ENCODE data around the gene NEO1. TPM values are rescaled to one million over a fixed set of nuclear protein-coding genes. Genes with fewer than 3 reads are reported as not detected.
"Not testable (repeated sequence)": the region's sequence is repeated elsewhere in the genome, so short reads cannot be mapped to it uniquely, and the experiment has no call there.

NEO1 gene
- total RNA-seq, 1 experiment from 2014 or later, result 2.9 TPM

GRCh38 chr15:73300286-73300685, 248.0 kb downstream of the NEO1 start:
- DNase-seq (ENCODE audit: low read depth), result not testable (repeated sequence)

GRCh38 chr15:73303636-73304035, 251.4 kb downstream of the NEO1 start:
- no peak for DNase-seq (ENCODE audit: low read depth)

DNA sequence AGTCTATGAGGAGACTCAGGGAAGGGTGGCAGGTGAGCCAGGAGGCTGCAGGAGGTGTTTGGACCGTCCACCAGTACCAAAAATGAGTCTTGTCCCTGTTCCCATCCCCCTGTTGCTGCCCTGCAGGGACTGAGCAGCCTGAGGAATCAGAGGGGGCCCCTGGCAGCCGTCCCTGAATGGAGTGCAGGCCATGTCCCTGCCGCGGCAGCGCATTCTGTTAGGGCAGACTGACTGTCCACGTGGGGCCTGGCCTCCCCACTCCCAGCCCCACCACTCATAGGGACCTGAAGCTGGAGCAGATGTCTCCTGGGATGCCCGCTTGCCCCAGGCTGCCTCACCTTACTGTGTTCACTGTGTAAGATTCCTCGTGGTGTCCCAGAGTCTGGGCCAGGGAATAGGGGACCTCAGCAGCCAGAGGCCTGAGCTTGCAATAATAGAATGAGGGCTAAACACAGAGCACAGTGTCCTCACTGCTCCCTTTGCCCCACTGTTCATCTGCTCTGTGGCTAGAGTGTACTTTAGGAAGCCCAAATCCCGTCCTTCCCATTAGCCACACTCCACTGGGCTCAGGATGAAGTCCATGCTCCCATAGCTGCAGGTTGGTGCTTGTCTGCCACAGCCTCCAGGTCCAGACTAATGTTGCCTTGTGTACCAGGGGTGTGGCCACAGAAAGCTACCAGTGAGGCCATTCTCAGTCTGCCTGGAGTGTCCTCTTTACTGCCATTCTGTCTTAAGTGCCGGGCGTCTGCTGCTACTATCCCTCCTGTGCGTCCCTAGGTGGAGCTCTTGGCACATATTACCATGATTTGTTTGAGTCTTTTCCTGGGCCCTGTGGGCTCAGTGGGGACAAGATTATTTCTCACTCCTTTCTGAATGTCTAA, 253.3 kb downstream of the NEO1 start:
- peak; percentile 44 for DNase-seq (ENCODE audit: low read depth)

DNA sequence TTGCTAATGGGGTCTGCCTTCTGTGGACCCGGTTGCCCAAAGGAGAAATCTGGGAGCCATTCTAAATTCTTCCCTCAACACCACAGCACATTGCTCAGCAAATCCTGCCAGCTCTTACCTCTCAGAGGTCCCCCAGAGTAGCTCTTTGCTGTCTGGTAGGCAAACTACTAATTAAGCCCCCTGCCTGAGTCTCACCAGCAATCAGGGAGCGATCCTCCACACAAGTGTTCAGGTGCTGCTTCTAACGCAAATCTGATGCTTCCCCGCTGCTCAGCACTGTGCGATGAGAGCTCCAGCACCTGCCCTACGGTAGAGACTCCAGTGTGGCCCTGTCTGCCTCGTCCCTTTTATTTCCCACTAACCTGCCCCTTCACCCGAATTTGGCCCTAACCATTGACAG, 256.0 kb downstream of the NEO1 start:
- DNase-seq (ENCODE audit: low read depth), result no peak

DNA sequence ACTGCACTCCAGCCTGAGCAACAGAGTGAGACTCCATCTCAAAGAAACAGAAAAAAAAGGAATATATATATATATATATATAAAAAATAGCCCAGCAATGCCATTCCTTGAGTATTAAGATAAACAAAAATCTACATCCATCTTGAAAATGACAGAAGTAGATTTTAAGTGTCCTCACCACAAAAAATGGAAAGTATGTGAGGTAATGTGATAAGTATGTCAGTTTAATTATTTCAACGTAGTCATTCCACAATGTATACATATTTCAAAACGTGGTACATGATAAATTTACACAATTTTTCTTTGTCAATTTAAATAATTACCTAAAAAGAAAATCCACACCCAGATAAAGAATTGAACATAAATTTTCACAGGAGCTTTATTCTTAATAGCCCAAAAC, 261.6 kb downstream of the NEO1 start:
- DNase-seq (ENCODE audit: low read depth), result no peak

DNA sequence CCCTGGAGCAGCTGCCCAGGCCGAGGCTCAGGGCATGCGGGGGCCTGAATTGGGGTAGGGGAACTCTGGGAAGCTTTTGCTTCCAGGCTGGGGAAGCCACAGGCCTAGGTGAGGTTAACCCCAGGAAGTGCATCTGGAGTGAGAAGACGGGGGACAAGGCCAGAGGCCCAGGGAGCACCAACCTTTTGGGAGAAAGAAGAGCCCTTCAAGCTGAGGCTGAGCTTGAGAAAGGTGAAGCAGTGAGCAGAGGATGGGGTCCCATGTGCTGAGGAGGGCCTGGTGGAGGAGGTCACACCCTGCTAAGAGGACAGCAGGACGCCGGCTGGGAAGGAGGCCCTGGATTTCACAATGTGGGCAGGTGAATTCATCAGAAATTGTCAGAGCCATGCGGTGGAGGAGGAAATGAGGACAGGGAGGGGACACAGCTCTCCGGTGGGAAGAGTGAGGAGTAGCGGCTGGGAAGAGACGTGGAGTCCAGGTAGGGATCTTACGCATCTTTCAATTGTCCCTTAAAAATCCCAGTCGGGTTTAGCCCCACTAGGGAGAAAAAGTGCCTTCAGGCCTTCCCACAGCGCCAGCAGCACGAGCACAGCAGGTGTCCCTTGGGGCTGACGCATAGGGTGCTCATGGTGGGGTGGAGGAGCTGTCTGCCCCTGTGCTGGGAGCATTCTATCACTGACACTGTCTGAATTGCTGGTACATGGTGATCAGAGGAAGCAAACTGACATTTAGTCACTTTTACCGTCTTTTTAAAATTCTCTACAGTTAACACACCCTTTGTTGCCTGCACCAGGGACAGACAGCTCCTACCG, 265.6 kb downstream of the NEO1 start:
- no peak for DNase-seq (ENCODE audit: low read depth)

DNA sequence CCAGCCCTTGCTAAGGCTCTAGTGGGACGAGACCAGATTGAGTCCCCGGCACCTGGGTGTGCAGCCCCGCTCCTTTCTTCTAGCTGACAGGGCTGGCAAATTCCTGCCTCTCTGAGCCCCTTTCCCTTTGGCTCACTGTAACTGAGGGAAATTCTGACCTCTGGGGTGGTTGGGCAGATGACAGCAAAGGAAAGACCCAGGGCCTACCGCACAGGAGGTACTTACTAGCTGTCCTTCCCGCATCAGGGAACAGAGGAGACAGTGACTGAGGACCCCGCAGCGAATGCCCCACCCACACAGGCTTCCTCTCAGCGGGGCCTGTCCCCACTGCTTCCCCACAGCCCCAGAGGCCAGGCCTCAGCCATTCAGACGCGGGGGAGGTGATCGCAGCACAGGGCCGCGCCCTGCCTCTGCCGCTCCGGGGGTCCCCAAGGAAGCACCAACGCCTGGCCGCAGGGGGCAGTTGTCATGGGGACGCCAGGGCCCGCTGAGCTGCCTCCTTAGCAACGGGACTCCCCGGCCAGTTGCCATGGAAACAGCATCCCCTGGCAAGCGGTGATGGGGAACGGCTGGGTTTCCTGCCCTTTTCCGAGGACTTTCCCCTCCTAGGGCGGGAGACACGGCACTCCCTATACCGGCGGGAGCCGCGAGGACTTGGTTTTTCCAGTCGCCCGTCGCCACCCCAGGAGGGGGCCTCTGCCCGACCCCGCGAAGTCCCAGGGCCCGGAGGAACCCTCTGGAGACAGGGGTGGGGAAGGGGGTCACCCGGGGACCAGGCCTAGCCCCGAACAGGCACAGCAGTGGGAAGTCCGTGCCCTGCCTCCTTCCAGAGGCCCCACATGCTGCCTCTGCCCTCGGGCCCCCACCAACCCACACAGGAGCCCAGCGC, 266.4 kb downstream of the NEO1 start:
- DNase-seq (ENCODE audit: low read depth), result no peak

GRCh38 chr15:73319460-73320245, 267.4 kb downstream of the NEO1 start:
- DNase-seq (ENCODE audit: low read depth), result no peak

DNA sequence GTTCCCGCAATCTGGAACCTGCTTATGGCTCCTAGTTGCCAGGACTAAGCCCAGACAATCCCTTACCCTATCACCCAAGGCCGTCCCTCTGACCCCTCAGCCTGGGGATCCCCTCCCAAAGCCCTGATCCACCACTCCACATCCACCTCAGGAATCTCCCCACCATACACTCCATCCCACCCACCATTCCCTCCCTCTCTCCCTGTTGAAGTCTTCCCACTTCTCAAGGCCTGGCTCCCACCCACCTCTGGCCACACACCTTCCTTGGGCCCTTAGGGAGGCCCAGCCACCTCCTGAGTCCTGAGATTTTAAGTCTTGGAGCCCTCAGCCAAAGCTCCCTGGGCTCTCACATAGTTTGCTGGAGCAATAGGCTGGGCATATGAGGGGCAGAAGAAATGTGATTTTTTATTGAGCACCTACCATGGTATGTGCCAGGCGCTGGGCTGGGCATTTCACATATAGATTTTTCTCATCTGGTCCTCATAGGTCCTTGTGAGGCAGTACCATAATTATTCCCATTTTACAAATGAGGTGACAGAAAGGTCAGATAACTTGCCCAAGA, 268.4 kb downstream of the NEO1 start:
- DNase-seq (ENCODE audit: low read depth), result no peak

- no peak for DNase-seq (ENCODE audit: low read depth)
Measured at GRCh38 chr15:73321496-73322450, 269.5 kb downstream of the NEO1 start.

DNA sequence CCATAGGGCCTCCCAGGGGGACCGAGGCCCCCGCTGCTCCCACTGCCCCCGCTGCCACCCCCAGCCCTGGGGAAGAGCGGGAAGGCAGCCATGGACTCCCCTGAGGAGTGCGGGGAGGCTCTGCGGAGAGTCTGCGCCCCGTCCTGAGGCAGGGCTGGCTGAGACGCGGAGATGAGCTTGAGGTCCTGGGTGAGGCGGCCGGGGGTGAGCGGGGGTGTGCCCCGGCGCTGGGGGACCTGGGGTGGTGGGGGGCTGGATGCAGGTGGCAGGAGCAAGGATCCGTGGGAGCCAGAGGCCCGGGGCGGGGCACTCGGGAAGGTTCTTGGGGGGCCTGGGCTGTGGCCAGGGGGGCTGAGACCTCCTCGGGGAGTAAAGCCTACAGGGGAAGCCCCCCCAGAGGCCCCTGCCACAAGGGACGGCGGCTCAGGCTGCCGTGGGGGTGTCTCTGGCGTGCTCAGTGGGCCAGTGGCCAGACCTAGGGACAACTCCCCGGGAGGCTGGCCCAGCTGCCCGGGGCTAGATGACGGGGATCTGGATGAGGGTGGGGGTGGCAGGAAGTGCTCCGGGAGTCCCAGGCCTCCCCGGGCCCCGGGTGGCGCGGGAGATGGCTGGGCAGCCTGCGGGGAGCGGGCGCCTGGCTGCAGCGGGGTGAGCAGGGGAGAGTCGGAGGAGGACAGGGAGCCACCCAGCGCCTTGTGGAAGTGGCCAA, 270.6 kb downstream of the NEO1 start:
- DNase-seq (ENCODE audit: low read depth), result no peak

DNA sequence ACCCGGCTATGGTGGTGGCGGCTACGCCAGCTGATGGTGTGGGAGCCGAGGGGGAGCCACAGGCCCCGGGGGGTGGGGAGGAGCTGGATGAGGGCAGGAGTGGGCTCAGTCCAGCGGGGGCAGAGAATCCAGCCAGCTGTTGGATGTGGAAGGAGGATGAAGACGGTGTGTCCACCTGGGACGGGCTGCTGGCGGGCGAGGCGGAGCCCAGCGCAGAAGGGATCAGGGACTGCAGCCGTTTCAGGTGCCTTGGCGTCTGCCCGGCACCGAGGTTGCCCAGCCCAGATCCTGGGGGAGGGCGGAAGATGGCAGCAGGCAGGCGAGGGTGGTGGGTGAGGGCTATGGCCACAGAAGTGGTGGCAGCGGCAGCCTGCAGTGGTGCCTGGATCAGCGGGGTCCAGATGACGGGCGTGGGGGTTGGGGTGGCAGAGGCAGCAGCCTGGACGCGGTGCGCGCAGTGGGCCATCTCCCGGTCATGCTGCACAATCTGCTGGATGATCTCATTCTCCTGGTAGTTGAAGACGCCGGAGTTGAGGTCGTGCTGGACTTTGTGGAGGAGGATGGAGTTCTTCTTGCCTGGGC, 271.2 kb downstream of the NEO1 start:
- DNase-seq (ENCODE audit: low read depth), result no peak

- DNase-seq (ENCODE audit: low read depth), result no peak
Measured at GRCh38 chr15:73323956-73324355, 271.7 kb downstream of the NEO1 start.

DNA sequence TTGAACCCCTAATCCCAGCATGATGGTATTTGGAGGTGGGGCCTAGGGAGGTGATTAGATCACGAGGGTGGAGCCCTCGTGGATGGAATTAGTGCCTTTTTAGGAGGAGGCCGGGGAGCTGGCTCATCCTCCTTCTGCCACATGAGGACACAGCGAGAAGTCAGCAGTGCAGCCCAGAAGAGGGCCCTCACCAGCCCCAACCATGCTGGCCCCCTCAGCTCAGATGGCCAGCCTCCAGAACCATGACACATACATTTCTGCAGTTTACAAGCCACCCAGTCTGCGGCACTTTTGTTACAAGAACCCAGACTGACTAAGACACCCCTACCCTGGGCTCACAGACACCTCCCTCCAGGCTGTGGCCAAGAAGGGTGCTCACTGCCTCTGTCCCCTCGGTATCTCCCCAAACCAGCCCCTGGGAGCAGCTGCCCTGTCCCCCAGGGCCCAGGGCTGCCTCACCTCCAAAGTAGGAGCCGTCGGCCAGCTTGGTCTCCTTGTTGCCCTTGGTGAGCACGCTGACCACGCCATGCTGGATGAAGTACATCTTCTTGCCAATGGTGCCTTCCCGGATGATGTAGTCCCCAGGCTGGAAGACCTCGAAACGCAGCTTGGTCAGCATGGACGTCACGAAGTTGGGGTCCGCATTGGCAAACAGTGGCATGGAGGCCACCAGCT, 272.4 kb downstream of the NEO1 start:
- DNase-seq (ENCODE audit: low read depth), result no peak

DNA sequence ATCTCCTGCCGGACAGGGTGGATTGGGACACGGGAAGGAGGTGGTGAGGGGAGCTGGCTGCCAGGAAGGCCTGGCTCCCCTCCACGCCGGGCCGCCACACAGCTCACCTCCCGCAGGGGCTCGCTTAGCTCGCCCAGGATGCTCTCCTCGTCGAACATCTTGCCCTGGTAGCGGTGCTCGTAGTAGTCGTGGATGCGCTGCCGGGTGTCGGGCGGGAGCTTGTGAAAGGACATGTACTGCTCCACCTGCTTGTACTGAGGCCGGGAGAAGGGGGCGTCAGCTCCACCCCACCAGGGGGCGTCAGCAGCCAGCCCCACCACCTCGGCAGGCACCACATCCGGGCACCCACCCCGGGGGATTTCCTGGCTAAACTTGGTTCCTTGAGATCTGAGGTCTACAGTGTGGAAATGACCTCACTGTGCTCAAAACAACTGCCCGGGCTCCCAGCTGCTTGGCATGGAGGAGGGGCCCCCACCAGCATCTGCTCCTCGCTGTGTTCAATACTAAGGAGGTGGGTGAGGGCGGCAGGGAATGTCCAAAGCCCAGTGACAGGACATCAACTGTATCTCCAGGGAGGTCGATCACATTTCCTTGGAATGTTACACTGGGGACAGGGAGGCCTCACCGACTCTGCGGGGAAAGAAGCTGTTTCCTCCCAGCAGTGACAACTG, 273.1 kb downstream of the NEO1 start:
- peak; percentile 25 for DNase-seq (ENCODE audit: low read depth)

DNA sequence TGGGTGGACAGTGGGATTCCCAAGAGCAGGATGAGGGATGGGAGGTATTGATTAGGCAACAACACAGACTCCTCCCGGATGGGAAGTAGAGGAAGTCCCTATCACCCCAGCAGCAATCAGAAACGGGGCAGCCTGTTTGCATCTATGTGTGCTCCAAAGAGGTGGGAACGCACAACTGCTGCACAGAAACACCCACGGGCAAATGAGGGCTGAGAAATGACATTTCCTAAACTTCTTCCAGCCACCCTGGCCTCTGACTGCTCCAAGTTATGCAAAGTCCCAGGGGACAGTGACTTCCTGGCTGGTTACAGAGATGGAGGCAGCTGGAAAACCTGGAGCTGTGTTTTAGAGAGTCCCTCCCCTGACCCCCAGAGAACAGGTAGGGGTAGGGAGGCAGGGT, 273.9 kb downstream of the NEO1 start:
- no peak for DNase-seq (ENCODE audit: low read depth)
